ENCODE data around the gene CAMTA1. TPM values are rescaled to one million over a fixed set of nuclear protein-coding genes. Genes with fewer than 3 reads are reported as not detected.

Gene CAMTA1
- total RNA-seq, 5 donors from 2014 or later (not counting 1 experiment from before 2014, with no cell fraction given) = 29.7 to 37.4 (median 34.6) TPM

- peaks cover 0 to 19% (median 15%) of the 10 kb centered on the region in 3 donors for H3K9me3 Mint-ChIP-seq
- ChIA-PET POLR2A (no interaction called here), CTCF (no interaction called here)
- H3K36me3 Mint-ChIP-seq = no peaks in the 10 kb centered on the region
- Histone ChIP-seq H3K27ac (ENCODE audit: low read length) (no peak overlapping the region), H3K9me3 (no peaks in the 10 kb centered on the region), H3K4me1 (ENCODE audit: control insufficient read depth in 1 of 2, extremely low read depth in 1 of 2, insufficient read depth in 2 of 2, low read length in 2 of 2) (no peaks in the 10 kb centered on the region), H3K36me3 (ENCODE audit: control insufficient read depth in 2 of 2, extremely low read depth in 1 of 2, insufficient read depth in 1 of 2, low read length in 1 of 2) (no peaks in the 10 kb centered on the region), H3K4me3 (ENCODE audit: control insufficient read depth in 1 of 2, extremely low read depth in 1 of 2, low read length in 1 of 2) (no peak overlapping the region), H3K27me3 (replicated peaks in 1 of 2; ENCODE audit: control insufficient read depth in 2 of 2, extremely low read depth in 1 of 2, insufficient read depth in 2 of 2, low read length in 1 of 2) (peaks cover 3 to 14% of the 10 kb centered on the region in 2 experiments)
- H3K4me3 Mint-ChIP-seq = no peak overlapping the region
- 92% methylated on average over 1 of the region's 5 CpGs for WGBS (ENCODE audit: insufficient coverage)
- H3K27ac Mint-ChIP-seq = no peak overlapping the region
- DNase-seq (no peak), ATAC-seq (replicated peaks in 1 of 4) (no peak)
- peaks cover 15 to 18% of the 10 kb centered on the region in 2 donors for H3K27me3 Mint-ChIP-seq
- H3K4me1 Mint-ChIP-seq = no peaks in the 10 kb centered on the region
Measured at GRCh38 chr1:7302873-7303272, 517.6 kb downstream of the CAMTA1 start.

- no peaks in the 10 kb centered on the region for H3K36me3 Mint-ChIP-seq
- ATAC-seq (replicated peaks in 1 of 4) (no peak), DNase-seq (no peak)
- no peak overlapping the region for H3K27ac Mint-ChIP-seq
- H3K36me3 ChIP-seq (ENCODE audit: control insufficient read depth in 2 of 2, extremely low read depth in 1 of 2, insufficient read depth in 1 of 2, low read length in 1 of 2) = no peaks in the 10 kb centered on the region
- 75% methylated on average over 2 of the region's 8 CpGs for WGBS (ENCODE audit: insufficient coverage)
- peaks cover 3 to 14% of the 10 kb centered on the region in 2 experiments for H3K27me3 ChIP-seq (replicated peaks in 1 of 2; ENCODE audit: control insufficient read depth in 2 of 2, extremely low read depth in 1 of 2, insufficient read depth in 2 of 2, low read length in 1 of 2)
- H3K9me3 Mint-ChIP-seq = peaks cover 0 to 28% (median 19%) of the 10 kb centered on the region in 3 donors
- no peak overlapping the region for H3K27ac ChIP-seq (ENCODE audit: low read length)
- H3K4me3 Mint-ChIP-seq = no peak overlapping the region
- H3K4me3 ChIP-seq (ENCODE audit: control insufficient read depth in 1 of 2, extremely low read depth in 1 of 2, low read length in 1 of 2) = no peak overlapping the region
- POLR2A ChIA-PET = no interaction called here
- H3K4me1 ChIP-seq (ENCODE audit: control insufficient read depth in 1 of 2, extremely low read depth in 1 of 2, insufficient read depth in 2 of 2, low read length in 2 of 2) = no peaks in the 10 kb centered on the region
- H3K9me3 ChIP-seq = no peaks in the 10 kb centered on the region
- H3K4me1 Mint-ChIP-seq = no peaks in the 10 kb centered on the region
- H3K27me3 Mint-ChIP-seq = peaks cover 15 to 18% of the 10 kb centered on the region in 2 donors
- CTCF ChIA-PET = no interaction called here
Measured at GRCh38 chr1:7303554-7304317, 518.5 kb downstream of the CAMTA1 start.

- no peak for ATAC-seq (replicated peaks in 1 of 4)
- Histone ChIP-seq H3K4me3 (ENCODE audit: control insufficient read depth in 1 of 2, extremely low read depth in 1 of 2, low read length in 1 of 2) (no peak overlapping the region), H3K9me3 (no peaks in the 10 kb centered on the region), H3K36me3 (ENCODE audit: control insufficient read depth in 2 of 2, extremely low read depth in 1 of 2, insufficient read depth in 1 of 2, low read length in 1 of 2) (no peaks in the 10 kb centered on the region), H3K27ac (ENCODE audit: low read length) (no peak overlapping the region), H3K4me1 (ENCODE audit: control insufficient read depth in 1 of 2, extremely low read depth in 1 of 2, insufficient read depth in 2 of 2, low read length in 2 of 2) (no peaks in the 10 kb centered on the region), H3K27me3 (replicated peaks in 1 of 2; ENCODE audit: control insufficient read depth in 2 of 2, extremely low read depth in 1 of 2, insufficient read depth in 2 of 2, low read length in 1 of 2) (peaks cover 0 to 5% of the 10 kb centered on the region in 2 experiments)
- ChIA-PET POLR2A (no interaction called here), CTCF (no interaction called here)
- WGBS (ENCODE audit: insufficient coverage) = 60% methylated on average over 2 of the region's 8 CpGs
- H3K36me3 Mint-ChIP-seq = no peaks in the 10 kb centered on the region
- peaks cover 4 to 15% (median 5%) of the 10 kb centered on the region in 3 donors for H3K9me3 Mint-ChIP-seq
- peaks cover 0 to 5% (median 0%) of the 10 kb centered on the region in 3 donors for H3K4me1 Mint-ChIP-seq
- DNase-seq = no peak
- H3K27me3 Mint-ChIP-seq = peaks cover 26 to 38% of the 10 kb centered on the region in 2 donors
- H3K27ac Mint-ChIP-seq = no peak overlapping the region
- H3K4me3 Mint-ChIP-seq = no peak overlapping the region
Measured at GRCh38 chr1:7313081-7313546, 527.9 kb downstream of the CAMTA1 start.

GRCh38 chr1:7313826-7314225, 528.6 kb downstream of the CAMTA1 start:
- H3K27me3 Mint-ChIP-seq = peaks cover 26 to 38% of the 10 kb centered on the region in 2 donors
- H3K36me3 Mint-ChIP-seq = no peaks in the 10 kb centered on the region
- Histone ChIP-seq H3K27ac (ENCODE audit: low read length) (no peak overlapping the region), H3K27me3 (replicated peaks in 1 of 2; ENCODE audit: control insufficient read depth in 2 of 2, extremely low read depth in 1 of 2, insufficient read depth in 2 of 2, low read length in 1 of 2) (peaks cover 0 to 5% of the 10 kb centered on the region in 2 experiments), H3K36me3 (ENCODE audit: control insufficient read depth in 2 of 2, extremely low read depth in 1 of 2, insufficient read depth in 1 of 2, low read length in 1 of 2) (no peaks in the 10 kb centered on the region), H3K4me1 (ENCODE audit: control insufficient read depth in 1 of 2, extremely low read depth in 1 of 2, insufficient read depth in 2 of 2, low read length in 2 of 2) (no peaks in the 10 kb centered on the region), H3K4me3 (ENCODE audit: control insufficient read depth in 1 of 2, extremely low read depth in 1 of 2, low read length in 1 of 2) (no peak overlapping the region), H3K9me3 (no peaks in the 10 kb centered on the region)
- H3K4me3 Mint-ChIP-seq = no peak overlapping the region
- DNase-seq (no peak), ATAC-seq (replicated peaks in 1 of 4) (no peak)
- ChIA-PET CTCF (no interaction called here), POLR2A (no interaction called here)
- 91% methylated on average over 4 of the region's 5 CpGs for WGBS (ENCODE audit: insufficient coverage)
- peaks cover 2 to 8% (median 5%) of the 10 kb centered on the region in 3 donors for H3K9me3 Mint-ChIP-seq
- no peak overlapping the region for H3K27ac Mint-ChIP-seq
- H3K4me1 Mint-ChIP-seq = peaks cover 0 to 5% (median 0%) of the 10 kb centered on the region in 3 donors

GRCh38 chr1:7315316-7315715, 530.1 kb downstream of the CAMTA1 start:
- no peak overlapping the region for H3K27ac Mint-ChIP-seq
- H3K4me1 ChIP-seq (ENCODE audit: control insufficient read depth in 1 of 2, extremely low read depth in 1 of 2, insufficient read depth in 2 of 2, low read length in 2 of 2) = no peaks in the 10 kb centered on the region
- no peak overlapping the region for H3K4me3 Mint-ChIP-seq
- WGBS (ENCODE audit: insufficient coverage) = 63% methylated on average over 2 of the region's 4 CpGs
- ATAC-seq (replicated peaks in 1 of 4) = no peak
- no peak for DNase-seq
- no peaks in the 10 kb centered on the region for H3K36me3 Mint-ChIP-seq
- H3K9me3 Mint-ChIP-seq = peaks cover 0 to 5% (median 5%) of the 10 kb centered on the region in 3 donors
- peaks cover 0 to 5% of the 10 kb centered on the region in 2 experiments for H3K27me3 ChIP-seq (replicated peaks in 1 of 2; ENCODE audit: control insufficient read depth in 2 of 2, extremely low read depth in 1 of 2, insufficient read depth in 2 of 2, low read length in 1 of 2)
- no peaks in the 10 kb centered on the region for H3K36me3 ChIP-seq (ENCODE audit: control insufficient read depth in 2 of 2, extremely low read depth in 1 of 2, insufficient read depth in 1 of 2, low read length in 1 of 2)
- H3K4me1 Mint-ChIP-seq = peaks cover 0 to 5% (median 0%) of the 10 kb centered on the region in 3 donors
- H3K4me3 ChIP-seq (ENCODE audit: control insufficient read depth in 1 of 2, extremely low read depth in 1 of 2, low read length in 1 of 2) = no peak overlapping the region
- no peak overlapping the region for H3K27ac ChIP-seq (ENCODE audit: low read length)
- peaks cover 26 to 38% of the 10 kb centered on the region in 2 donors for H3K27me3 Mint-ChIP-seq
- no peaks in the 10 kb centered on the region for H3K9me3 ChIP-seq
- CTCF ChIA-PET = no interaction called here
- POLR2A ChIA-PET = no interaction called here

- WGBS (ENCODE audit: insufficient coverage) = 40% methylated on average over 1 of the region's 6 CpGs
- POLR2A ChIA-PET = no interaction called here
Measured at GRCh38 chr1:7315946-7316345, 530.7 kb downstream of the CAMTA1 start.

More at GRCh38 chr1:7315946-7316345, 530.7 kb downstream of the CAMTA1 start:
- Mint-ChIP-seq H3K9me3 (peaks cover 0 to 5% (median 5%) of the 10 kb centered on the region in 3 donors), H3K36me3 (no peaks in the 10 kb centered on the region), H3K4me1 (peaks cover 0 to 5% (median 0%) of the 10 kb centered on the region in 3 donors), H3K27ac (no peak overlapping the region), H3K4me3 (no peak overlapping the region), H3K27me3 (peaks cover 26 to 38% of the 10 kb centered on the region in 2 donors)
- Histone ChIP-seq H3K9me3 (no peaks in the 10 kb centered on the region), H3K27ac (ENCODE audit: low read length) (no peak overlapping the region), H3K4me1 (ENCODE audit: control insufficient read depth in 1 of 2, extremely low read depth in 1 of 2, insufficient read depth in 2 of 2, low read length in 2 of 2) (no peaks in the 10 kb centered on the region), H3K27me3 (replicated peaks in 1 of 2; ENCODE audit: control insufficient read depth in 2 of 2, extremely low read depth in 1 of 2, insufficient read depth in 2 of 2, low read length in 1 of 2) (peaks cover 0 to 5% of the 10 kb centered on the region in 2 experiments), H3K36me3 (ENCODE audit: control insufficient read depth in 2 of 2, extremely low read depth in 1 of 2, insufficient read depth in 1 of 2, low read length in 1 of 2) (no peaks in the 10 kb centered on the region), H3K4me3 (ENCODE audit: control insufficient read depth in 1 of 2, extremely low read depth in 1 of 2, low read length in 1 of 2) (no peak overlapping the region)
- no peak for DNase-seq
- ATAC-seq (replicated peaks in 1 of 4) = no peak
- CTCF ChIA-PET = no interaction called here

All from T-cell (primary cell).